Psoas muscle (tissue), 8 donors: Measurements from ENCODE around the gene TMA7. TPM values are rescaled to one million over a fixed set of nuclear protein-coding genes. Genes with fewer than 3 reads are reported as not detected.
"Not testable (repeated sequence)": the region's sequence is repeated elsewhere in the genome, so short reads cannot be mapped to it uniquely, and the experiment has no call there.

Experiments
- ATAC-seq, 4 donors: fragments of 200-7000 bp; cut with Tn5 transposase; one replicate each; pipeline ENCODE4 v1.9.1; 2020; ENCODE audit warnings: moderate library complexity in 3 of 4, mild to moderate bottlenecking in 2 of 4
- DNase-seq, 2 donors: peaks; one replicate each; pipeline ENCODE4 v3.0.0-alpha.2; 2020
- H3K27ac ChIP-seq: fragments of 200-600 bp; one replicate; pipeline ENCODE4 v1.8.0; 2022
- H3K27me3 ChIP-seq, 3 donors: fragments of 200-600 bp in 1 of 3; one replicate each; pipeline versions ENCODE4 v1.6.1 to v1.8.0; 2013 to 2022; ENCODE audit warnings: low read length in 2 of 3, mild to moderate bottlenecking in 2 of 3, moderate library complexity in 1 of 3; ENCODE audit not compliant: insufficient read depth in 3 of 3
- H3K36me3 ChIP-seq, 2 donors: fragments of 200-600 bp in 1 of 2; one replicate each; pipeline versions ENCODE4 v1.6.1 to v1.8.0; 2013 to 2022; ENCODE audit warnings: low read depth in 1 of 2, mild to moderate bottlenecking in 1 of 2, moderate library complexity in 1 of 2; ENCODE audit not compliant: insufficient read depth in 1 of 2
- H3K4me1 ChIP-seq: fragments of 200-600 bp; one replicate; pipeline ENCODE4 v1.8.0; 2022
- H3K4me3 ChIP-seq: fragments of 200-600 bp; one replicate; pipeline ENCODE4 v1.8.0; 2022; ENCODE audit warnings: mild to moderate bottlenecking
- H3K9me3 ChIP-seq: fragments of 200-600 bp; one replicate; pipeline ENCODE4 v1.8.0; 2022
- WGBS, 3 donors: extraction: QIAGEN DNeasy Blood & Tissue Kit; methylation state at CpG; one replicate each; pipeline versions ENCODE4 v1.1.6 to v1.1.7; 2013; 5-methylcytosine and 5-hydroxymethylcytosine counted together
- intact Hi-C, 2 donors: fragments of 100-400 bp; cut with DNase I; formaldehyde crosslinking; loops; one replicate each; pipeline versions ENCODE4 v1.11.0 to v1.14.2; 2022
- polyA plus RNA-seq, 3 donors: library from polyadenylated mRNA; stranded (reverse); fragments of 200-250 nt; gene quantifications; one replicate each; pipeline ENCODE4 v1.2.3, GENCODE V29; 2013
- total RNA-seq, 4 donors: library from RNA; stranded (reverse); fragmentation: NEBNext Ultra II Directional in 2 of 4; extraction: Animal tissue kit (Norgen Biotek cat#: 25700) in 2 of 4; gene quantifications; one replicate each; pipeline versions ENCODE4 v1.2.1 to v1.2.4, GENCODE V29; 2021 to 2023
- TF ChIP-seq, protein P1 (sequence below): fragments of 200-600 bp; IDR thresholded peaks from one replicate; pipeline ENCODE4 v1.8.0; 2022; ENCODE audit warnings: antibody characterized with exemption
- donor health status: healthy with polysubstance abuse.
- donor health status: DM: no; HTN: no; CAD: no; lungs with moderate emphysema.
- donor health status: Bipolar disorder and iron deficiency.
- donor health status: healthy.
- donor health status: DM: yes; HTN: yes; CAD: no.
- donor health status: DM: no; HTN: no; CAD: no.
- donor health status: DM: no; HTN: no; CAD: no.
- donor health status: DM: yes; HTN: yes; CAD: no.

TMA7 gene
- total and polyA plus RNA-seq, 7 donors, result 156 to 342 (median 218) TPM

GRCh38 chr3:48477959-48478520, 38.0 kb downstream of the TMA7 start:
- WGBS, 3 donors, result 73 to 77% (median 77%) methylated on average over 9 of the region's 9 CpGs
- H3K27ac ChIP-seq, result peak overlapping the region; percentile 23
- no peak for ATAC-seq

GRCh38 chr3:48478626-48479555, 38.8 kb downstream of the TMA7 start:
- intact Hi-C loops, result no loop called here

More at GRCh38 chr3:48477959-48478520, 38.0 kb downstream of the TMA7 start:
- no peaks in the 10 kb centered on the region for H3K27me3 ChIP-seq
- H3K36me3 ChIP-seq, result no peaks in the 10 kb centered on the region
- intact Hi-C loops, result no loop called here
- no peaks in the 10 kb centered on the region for H3K4me1 ChIP-seq
- H3K9me3 ChIP-seq, result no peaks in the 10 kb centered on the region
- TF ChIP-seq, protein P1, sequence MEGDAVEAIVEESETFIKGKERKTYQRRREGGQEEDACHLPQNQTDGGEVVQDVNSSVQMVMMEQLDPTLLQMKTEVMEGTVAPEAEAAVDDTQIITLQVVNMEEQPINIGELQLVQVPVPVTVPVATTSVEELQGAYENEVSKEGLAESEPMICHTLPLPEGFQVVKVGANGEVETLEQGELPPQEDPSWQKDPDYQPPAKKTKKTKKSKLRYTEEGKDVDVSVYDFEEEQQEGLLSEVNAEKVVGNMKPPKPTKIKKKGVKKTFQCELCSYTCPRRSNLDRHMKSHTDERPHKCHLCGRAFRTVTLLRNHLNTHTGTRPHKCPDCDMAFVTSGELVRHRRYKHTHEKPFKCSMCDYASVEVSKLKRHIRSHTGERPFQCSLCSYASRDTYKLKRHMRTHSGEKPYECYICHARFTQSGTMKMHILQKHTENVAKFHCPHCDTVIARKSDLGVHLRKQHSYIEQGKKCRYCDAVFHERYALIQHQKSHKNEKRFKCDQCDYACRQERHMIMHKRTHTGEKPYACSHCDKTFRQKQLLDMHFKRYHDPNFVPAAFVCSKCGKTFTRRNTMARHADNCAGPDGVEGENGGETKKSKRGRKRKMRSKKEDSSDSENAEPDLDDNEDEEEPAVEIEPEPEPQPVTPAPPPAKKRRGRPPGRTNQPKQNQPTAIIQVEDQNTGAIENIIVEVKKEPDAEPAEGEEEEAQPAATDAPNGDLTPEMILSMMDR, result no peak
- no peak for DNase-seq
- no peak overlapping the region for H3K4me3 ChIP-seq

DNA sequence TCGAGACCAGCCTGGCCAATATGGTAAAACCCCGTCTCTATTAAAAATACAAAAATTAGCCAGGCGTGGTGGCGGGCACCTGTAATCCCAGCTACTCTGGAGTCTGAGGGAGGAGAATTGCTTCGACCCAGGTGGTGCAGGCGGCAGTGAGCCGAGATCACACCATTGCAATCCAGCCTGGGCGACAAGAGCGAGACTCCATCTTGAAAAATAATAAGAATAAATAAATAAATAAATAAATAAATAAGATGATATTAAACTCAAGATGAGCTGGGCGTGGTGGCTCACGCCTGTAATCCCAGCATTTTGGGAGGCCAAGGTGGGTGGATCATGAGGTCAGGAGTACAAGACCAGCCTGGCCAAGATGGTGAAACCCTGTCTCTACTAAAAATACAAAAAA, 40.8 kb downstream of the TMA7 start:
- WGBS, 3 donors, result 97% methylated on average over 11 of the region's 11 CpGs
- H3K4me1 ChIP-seq, intact Hi-C loops, H3K36me3 ChIP-seq, H3K27ac ChIP-seq, H3K9me3 ChIP-seq, DNase-seq, H3K4me3 ChIP-seq, H3K27me3 ChIP-seq, ATAC-seq: not testable (repeated sequence)

More at GRCh38 chr3:48478626-48479555, 38.8 kb downstream of the TMA7 start:
- Histone ChIP-seq H3K36me3 (no peaks in the 10 kb centered on the region), H3K9me3 (no peaks in the 10 kb centered on the region), H3K27ac (no peak overlapping the region), H3K4me1 (no peaks in the 10 kb centered on the region), H3K4me3 (no peak overlapping the region), H3K27me3 (no peaks in the 10 kb centered on the region)
- TF ChIP-seq, protein P1, result no peak
- 74 to 79% (median 76%) methylated on average over 19 of the region's 19 CpGs for WGBS, 3 donors
- DNase-seq (no peak), ATAC-seq (no peak)

GRCh38 chr3:48482822-48483221, 42.8 kb downstream of the TMA7 start:
- H3K9me3 ChIP-seq, H3K4me3 ChIP-seq, H3K4me1 ChIP-seq, ATAC-seq, H3K36me3 ChIP-seq, DNase-seq, intact Hi-C loops, H3K27me3 ChIP-seq, H3K27ac ChIP-seq: not testable (repeated sequence)
- 91 to 96% (median 95%) methylated on average over 6 of the region's 6 CpGs for WGBS, 3 donors

DNA sequence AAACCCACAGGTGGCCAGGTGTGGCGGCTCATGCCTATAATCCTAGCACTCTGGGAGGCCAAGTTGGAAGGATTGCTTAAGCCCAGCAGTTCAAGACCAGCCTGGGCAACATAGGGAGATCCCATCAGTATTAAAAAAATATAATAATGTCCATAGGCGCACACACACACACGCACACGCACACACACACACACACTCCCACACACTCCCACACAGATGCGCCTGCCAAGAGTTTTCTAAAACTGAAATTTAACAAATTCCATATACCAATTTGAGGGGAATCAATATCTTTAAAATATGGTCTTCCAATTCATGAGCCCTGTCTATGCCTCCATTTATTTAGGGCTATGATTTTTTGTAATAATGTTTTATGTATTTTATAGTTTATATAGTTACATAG, 46.9 kb downstream of the TMA7 start:
- TF ChIP-seq, protein P1, result no peak
- no peak overlapping the region for H3K27ac ChIP-seq
- no peaks in the 10 kb centered on the region for H3K4me1 ChIP-seq
- H3K9me3 ChIP-seq, result no peaks in the 10 kb centered on the region
- H3K4me3 ChIP-seq, result no peak overlapping the region
- 89 to 99% (median 91%) methylated on average over 5 of the region's 5 CpGs for WGBS, 3 donors
- no peaks in the 10 kb centered on the region for H3K27me3 ChIP-seq
- no peaks in the 10 kb centered on the region for H3K36me3 ChIP-seq
- DNase-seq, result peak in 1 of 2 donors; percentile 9
- intact Hi-C loops, result no loop called here
- ATAC-seq, result no peak
